HG02678 (cell line): Measurements from ENCODE around the gene GUCA2B.

Experiments
- ATAC-seq: cut with Tn5 transposase; IDR thresholded peaks from one replicate; pipeline ENCODE4 v1.9.1; 2021; ENCODE audit warnings: mild to moderate bottlenecking, moderate library complexity; ENCODE audit not compliant: unreplicated experiment

The GUCA2B gene

DNA sequence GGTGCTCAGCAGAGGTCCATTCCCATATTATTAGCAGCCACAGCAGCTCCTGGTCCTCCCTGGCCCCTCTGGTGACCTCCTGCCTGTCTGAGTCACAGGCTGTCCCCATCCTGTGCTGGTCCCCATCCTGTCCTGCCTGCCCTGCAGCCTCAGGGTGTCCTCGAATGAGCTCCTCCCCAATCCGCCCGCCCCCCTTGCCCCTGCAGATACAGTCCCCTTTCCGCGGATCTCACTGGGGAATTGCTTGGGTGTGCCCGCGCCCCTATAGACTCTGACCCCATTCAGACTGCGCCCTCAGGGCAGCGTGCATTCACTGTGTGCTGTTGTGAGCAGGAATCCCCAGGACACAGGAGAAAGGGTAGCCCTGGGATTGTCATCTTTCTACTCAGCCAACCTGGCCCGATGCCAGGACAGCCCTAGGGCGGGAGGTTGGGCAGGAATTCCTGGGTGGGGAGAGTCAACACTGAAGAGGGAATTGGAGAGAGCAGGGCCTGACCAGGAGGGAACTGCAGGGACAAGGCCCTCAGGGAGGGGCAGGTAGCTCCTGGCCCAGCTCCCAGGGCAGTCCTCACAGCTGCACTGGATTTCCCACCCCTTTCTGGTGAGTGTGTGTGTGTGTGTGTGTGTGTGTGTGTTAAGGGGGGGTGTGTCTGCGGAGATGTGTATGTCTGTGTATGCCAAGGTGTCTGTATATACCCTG is 12.5 kb downstream of the GUCA2B start:
- ATAC-seq = no peak

- ATAC-seq = no peak
These were observed 14.6 kb downstream of the GUCA2B start for GRCh38 chr1:42167611-42168390.

DNA sequence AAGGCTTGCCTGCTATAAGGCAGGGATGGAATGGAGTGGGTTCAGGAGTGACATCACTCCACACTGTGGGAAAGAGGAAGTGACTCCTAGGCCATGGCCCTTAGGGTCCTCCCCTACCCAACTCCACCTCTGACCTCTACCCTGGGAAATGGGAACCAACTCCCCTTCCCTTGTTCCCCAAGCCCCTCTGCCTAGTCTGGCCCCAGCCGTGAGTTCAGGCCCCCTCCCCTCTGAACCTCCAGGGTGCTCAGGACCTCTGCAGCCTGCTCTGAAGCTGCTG is 15.1 kb downstream of the GUCA2B start:
- no peak for ATAC-seq

DNA sequence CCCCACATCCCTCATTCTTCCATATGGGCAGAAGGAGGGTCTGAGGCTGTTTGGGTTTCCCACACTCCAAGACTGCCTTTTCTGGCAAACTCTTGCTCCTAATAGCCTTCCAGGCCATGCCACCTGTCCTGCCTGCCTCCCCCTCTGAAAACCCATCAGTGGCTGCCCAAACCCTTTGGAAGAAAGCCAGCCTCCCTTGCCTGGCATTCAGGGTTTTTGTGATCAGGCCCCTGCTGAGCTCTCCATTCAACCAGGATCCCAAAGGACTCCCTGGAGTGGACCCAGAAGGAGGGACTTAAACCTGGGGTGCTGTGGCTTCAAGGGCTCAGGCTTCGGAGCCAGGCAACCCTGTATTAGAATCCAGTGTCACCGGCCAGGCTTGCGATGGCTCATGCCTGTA is 15.6 kb downstream of the GUCA2B start:
- no peak for ATAC-seq

DNA sequence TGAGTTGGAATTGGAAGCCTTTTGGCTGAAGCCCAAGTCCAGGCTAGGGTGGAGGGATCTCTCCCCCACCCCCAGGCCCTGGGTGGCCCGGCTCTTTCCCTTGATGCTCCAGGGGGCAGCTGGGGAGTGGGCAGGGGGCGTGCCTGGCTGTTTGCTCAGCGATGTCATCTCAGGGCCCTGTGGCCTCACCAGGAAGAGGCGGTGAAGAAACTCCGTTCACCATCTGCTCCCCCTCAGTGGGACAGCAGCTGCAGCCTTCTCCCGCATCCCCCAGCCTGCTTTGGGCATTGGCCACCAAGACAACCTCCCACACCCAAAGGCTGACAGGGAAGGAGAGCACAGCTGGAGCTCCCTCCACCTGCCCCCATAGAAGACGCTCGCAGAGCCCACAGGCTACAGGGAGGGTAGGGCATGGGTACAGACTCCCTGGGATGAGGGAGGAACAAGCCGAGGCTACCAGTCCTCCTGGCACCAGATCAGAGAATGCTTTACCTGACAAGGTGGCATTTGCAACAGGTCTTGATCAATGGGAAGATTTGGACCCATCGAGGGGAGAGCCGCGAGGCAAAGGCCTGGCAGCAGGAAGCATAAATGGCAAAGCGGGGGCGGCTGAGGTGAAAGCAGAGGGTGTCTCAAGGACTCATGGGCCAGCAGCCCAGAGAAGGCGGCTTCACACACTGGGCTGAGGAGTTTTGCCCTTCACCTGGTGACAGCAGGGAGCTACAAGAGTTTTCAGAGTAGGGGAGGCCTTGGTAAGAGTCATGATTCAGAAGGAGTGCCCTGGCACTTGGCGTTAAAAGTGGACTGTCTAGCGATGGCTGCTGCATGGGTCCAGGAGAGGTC is 17.8 kb downstream of the GUCA2B start:
- no peak for ATAC-seq

- no peak for ATAC-seq
These were observed 18.6 kb downstream of the GUCA2B start for GRCh38 chr1:42171679-42172266.

DNA sequence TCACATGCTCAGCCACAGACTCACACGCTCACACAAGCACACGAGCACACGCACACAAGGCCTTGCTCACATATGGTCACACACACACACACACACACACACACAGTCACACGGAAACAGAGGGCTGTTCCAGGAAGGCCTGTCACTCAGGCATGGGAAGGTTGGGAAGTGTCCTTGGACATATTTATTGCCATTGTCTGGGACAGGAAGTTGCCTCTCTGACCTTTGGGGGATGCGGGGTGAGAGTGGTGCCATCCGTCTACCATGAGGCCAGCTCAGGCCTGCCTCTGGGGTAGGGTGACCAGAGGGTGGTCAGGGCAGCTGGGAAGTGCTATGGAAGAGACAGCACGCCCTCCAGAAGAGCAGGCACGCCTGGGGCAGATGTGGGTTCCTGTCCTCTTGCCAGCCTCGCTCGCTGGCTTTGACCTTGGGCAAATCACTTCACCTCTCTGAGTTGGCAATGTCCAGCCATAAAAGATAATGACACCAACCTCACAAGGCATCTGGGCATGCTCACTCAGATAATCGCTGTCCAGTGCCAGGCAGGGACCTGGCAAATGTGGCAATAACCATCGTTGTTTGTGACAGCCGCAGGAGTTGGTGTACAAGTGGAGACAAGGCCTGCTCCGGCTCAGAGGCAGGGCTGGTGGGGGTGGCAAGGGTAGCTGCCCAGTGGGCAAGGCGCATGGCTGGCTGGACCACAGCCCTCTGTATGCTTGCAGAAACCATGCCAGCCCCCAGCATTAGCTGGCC is 19.3 kb downstream of the GUCA2B start:
- no peak for ATAC-seq

GRCh38 chr1:42173155-42173933 is 20.1 kb downstream of the GUCA2B start:
- no peak for ATAC-seq

DNA sequence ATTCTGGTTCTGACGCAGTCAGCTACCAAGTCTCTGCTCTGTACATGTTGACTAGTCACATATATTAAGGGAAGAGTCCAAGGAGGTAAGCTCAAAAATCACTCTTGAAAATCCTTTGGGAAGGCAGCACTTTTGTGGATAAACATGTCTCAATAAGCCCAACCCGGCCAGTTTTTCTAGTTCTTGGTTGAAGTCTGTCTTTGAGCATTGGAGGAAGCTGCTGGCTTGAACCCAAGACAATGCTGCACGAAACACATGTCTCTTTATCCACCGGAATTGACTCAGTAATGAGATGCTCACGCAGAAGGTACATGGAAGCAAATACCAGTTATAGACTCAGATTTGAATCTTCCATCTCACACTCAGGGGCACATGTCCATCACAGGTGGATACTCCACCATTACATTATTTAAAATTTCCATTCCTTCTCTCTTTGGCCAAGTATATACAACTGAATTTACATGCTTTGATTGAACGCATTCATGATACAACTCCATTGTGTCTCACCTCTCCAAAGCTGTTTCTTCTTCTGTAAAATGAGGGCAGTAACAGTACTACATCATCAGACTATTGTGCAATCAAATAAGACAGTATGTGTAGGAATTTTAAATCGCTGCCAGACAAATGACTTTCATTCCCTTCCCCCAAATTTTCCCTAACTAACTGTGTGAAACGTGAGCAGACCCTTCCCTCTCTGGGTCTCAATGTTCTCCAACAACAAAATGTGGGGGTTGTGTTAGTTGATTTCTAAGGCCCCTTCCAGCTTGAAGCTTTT is 20.9 kb downstream of the GUCA2B start:
- no peak for ATAC-seq

GRCh38 chr1:42175314-42176054 is 22.3 kb downstream of the GUCA2B start:
- no peak for ATAC-seq

DNA sequence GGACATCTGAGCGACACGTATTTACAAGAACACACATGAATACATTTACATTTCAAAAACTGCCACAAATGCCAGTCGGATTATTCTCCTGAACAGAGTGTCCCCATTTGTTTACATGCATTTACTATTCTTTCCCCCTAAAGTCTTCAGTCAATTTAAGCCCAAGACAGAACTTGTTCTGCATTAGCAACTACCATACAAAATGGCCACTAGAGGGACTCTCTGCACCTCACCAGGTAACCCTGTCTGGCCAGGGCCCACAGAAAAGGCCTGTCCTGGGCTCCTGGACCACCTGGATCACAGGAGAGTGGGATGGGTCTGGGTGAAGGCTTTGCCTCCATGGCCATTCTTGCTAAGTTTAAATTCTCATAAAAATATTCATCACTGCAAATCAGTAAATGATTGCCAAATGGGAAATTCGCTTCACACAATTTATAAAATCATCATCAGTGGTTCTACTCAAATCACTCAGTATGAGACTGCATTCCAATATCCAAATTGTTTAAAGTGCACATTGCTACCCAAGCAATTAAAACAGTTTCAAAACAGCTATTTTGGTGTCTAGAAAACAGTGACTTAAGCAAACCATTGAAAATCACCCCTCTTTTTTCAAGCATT is 23.8 kb downstream of the GUCA2B start:
- no peak for ATAC-seq

- ATAC-seq = no peak
These were observed 24.4 kb downstream of the GUCA2B start for GRCh38 chr1:42177541-42177981.

GRCh38 chr1:42178249-42178648 is 25.0 kb downstream of the GUCA2B start:
- ATAC-seq = no peak

DNA sequence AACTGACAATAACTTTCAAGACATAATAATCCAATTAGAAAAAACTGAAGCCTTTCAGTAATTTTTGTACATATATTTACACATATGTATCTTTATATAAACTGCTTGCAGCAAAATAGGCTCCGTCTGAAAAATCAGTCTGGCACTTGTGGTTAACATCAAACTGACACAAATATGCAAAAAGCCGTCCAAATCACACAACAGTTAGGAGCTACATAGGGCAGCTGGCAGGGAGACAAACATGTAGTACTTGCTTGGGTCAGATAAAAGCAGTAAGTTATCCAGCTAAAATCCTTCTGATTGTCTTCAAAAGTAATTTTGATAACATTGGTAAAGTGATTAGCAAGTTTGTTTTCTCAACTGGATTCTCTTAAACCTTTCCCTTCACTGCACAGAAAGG is 26.1 kb downstream of the GUCA2B start:
- no peak for ATAC-seq

GRCh38 chr1:42179900-42180329 is 26.7 kb downstream of the GUCA2B start:
- ATAC-seq = no peak

DNA sequence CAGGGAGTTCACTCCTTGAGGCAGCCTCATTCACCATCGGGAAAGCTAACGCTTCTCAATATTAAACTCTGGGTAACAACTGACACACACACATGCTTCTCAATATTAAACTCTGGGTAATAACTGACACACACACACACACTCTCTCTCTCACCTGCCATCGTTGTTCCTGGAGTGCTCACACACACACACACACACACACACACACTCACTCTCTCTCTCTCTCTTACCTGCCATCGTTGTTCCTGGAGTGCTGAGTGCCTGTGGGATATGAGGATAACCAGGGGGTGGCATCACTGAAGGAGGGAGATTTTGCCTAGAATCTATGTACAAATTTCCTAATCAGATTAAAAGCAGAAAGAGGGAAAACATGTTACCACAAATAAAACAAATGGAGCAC is 28.5 kb downstream of the GUCA2B start:
- ATAC-seq = no peak

GRCh38 chr1:42183210-42183956 is 30.2 kb downstream of the GUCA2B start:
- ATAC-seq = no peak
